IMR-90 (cell line): ENCODE data around the gene PCDH12. TPM values are rescaled to one million over a fixed set of nuclear protein-coding genes. Genes with fewer than 3 reads are reported as not detected.

Source experiments
- ATAC-seq: fragments of 200-7000 bp; cut with Tn5 transposase; 2 replicates; pipeline ENCODE4 v1.9.1; 2020; ENCODE audit warnings: low read depth, mild to moderate bottlenecking, moderate library complexity
- BruUV-seq: library from RNA; stranded (reverse); fragments of 400-500 nt; replicated peaks from 2 replicates; lab custom pipeline; 2021; lab: Mats Ljungman, UMichigan
- CTCF ChIA-PET: fragments of 300-600 bp; formaldehyde crosslinking; extraction: SDS; loops from one replicate; lab custom pipeline; 2021; ENCODE audit warnings: antibody characterized with exemption; lab: Yijun Ruan, JAX
- POLR2A ChIA-PET: fragments of 300-600 bp; sonication (Branson Sonifier 250); formaldehyde crosslinking; loops from one replicate; lab custom pipeline; 2022; ENCODE audit warnings: antibody characterized with exemption; ENCODE audit not compliant: unreplicated experiment; lab: Charles Lee
- DNase-seq: peaks from one replicate; pipeline ENCODE4 v3.0.0; 2013
- H2AFZ ChIP-seq: replicated peaks from 2 replicates; pipeline ENCODE3; 2013; ENCODE audit warnings: low read length, mild to moderate bottlenecking; ENCODE audit not compliant: poor library complexity
- H2AK5ac ChIP-seq: 2 replicates; pipeline ENCODE4 v1.6.1; 2013; ENCODE audit warnings: low read depth, low read length, inconsistent platforms
- H2AK9ac ChIP-seq: replicated peaks from 2 replicates; pipeline ENCODE3; 2013; ENCODE audit warnings: mild to moderate bottlenecking, low read depth, low read length, moderate library complexity; ENCODE audit not compliant: poor library complexity
- H2BK120ac ChIP-seq: 2 replicates; pipeline ENCODE4 v1.6.1; 2013; ENCODE audit warnings: low read depth, low read length, inconsistent platforms
- H2BK15ac ChIP-seq: 3 replicates; pipeline ENCODE4 v1.6.1; 2013; ENCODE audit warnings: low read depth, low read length, inconsistent platforms
- H2BK20ac ChIP-seq: 2 replicates; pipeline ENCODE4 v1.6.1; 2013; ENCODE audit warnings: low read depth, mild to moderate bottlenecking, inconsistent platforms, low read length, moderate library complexity
- H2BK5ac ChIP-seq: 2 replicates; pipeline ENCODE4 v1.6.1; 2013; ENCODE audit warnings: mild to moderate bottlenecking, low read depth, low read length, inconsistent platforms; ENCODE audit not compliant: poor library complexity, severe bottlenecking
- H3K14ac ChIP-seq: replicated peaks from 2 replicates; pipeline ENCODE4 v1.6.1; 2013; ENCODE audit warnings: low read depth, low read length, inconsistent platforms
- H3K18ac ChIP-seq: 2 replicates; pipeline ENCODE4 v1.6.1; 2013; ENCODE audit warnings: low read depth, low read length, control low read depth
- H3K23ac ChIP-seq: 2 replicates; pipeline ENCODE4 v1.6.1; 2013; ENCODE audit warnings: low read depth, low read length, inconsistent platforms
- H3K27ac ChIP-seq: 2 replicates; pipeline ENCODE4 v1.5.1; 2013; ENCODE audit warnings: mild to moderate bottlenecking, control low read depth, low read length; ENCODE audit not compliant: insufficient read depth
- H3K27me3 ChIP-seq: 2 replicates; pipeline ENCODE4 v1.6.1; 2013; ENCODE audit warnings: low read length; ENCODE audit not compliant: control insufficient read depth, insufficient read depth
- H3K36me3 ChIP-seq: 2 replicates; pipeline ENCODE4 v1.6.1; 2013; ENCODE audit warnings: low read length, mixed read lengths; ENCODE audit not compliant: control insufficient read depth, insufficient read depth
- H3K4ac ChIP-seq: 2 replicates; pipeline ENCODE4 v1.6.1; 2013; ENCODE audit warnings: low read depth, low read length, inconsistent platforms
- H3K4me1 ChIP-seq: 2 replicates; pipeline ENCODE4 v1.6.1; 2013; ENCODE audit warnings: low read length, mixed read lengths; ENCODE audit not compliant: control insufficient read depth, insufficient read depth
- H3K4me2 ChIP-seq: 2 replicates; pipeline ENCODE4 v1.6.1; 2013; ENCODE audit warnings: low read depth, mild to moderate bottlenecking, control low read depth, low read length, moderate library complexity
- H3K4me3 ChIP-seq: 2 replicates; pipeline ENCODE4 v1.5.1; 2013; ENCODE audit warnings: low read depth, mild to moderate bottlenecking, control low read depth, low read length, moderate library complexity; ENCODE audit not compliant: insufficient read depth
- H3K56ac ChIP-seq: 2 replicates; pipeline ENCODE4 v1.6.1; 2013; ENCODE audit warnings: low read length, inconsistent platforms; ENCODE audit not compliant: insufficient read depth; ENCODE audit errors: extremely low read depth
- H3K79me1 ChIP-seq, 2 experiments: 2 replicates each; pipeline ENCODE4 v1.6.1; 2013; ENCODE audit warnings: low read length in 2 of 2, inconsistent platforms in 1 of 2, low read depth in 1 of 2
- H3K9ac ChIP-seq: 2 replicates; pipeline ENCODE4 v1.6.1; 2013; ENCODE audit warnings: low read depth, low read length, control low read depth
- H3K9me1 ChIP-seq: 2 replicates; pipeline ENCODE4 v1.6.1; 2013; ENCODE audit warnings: low read length, inconsistent platforms; ENCODE audit not compliant: insufficient read depth
- H3K9me3 ChIP-seq: 2 replicates; pipeline ENCODE4 v1.6.1; 2013; ENCODE audit warnings: low read length; ENCODE audit not compliant: control insufficient read depth, insufficient read depth
- H4K20me1 ChIP-seq: 2 replicates; pipeline ENCODE4 v1.6.1; 2013; ENCODE audit warnings: low read length, inconsistent platforms; ENCODE audit not compliant: insufficient read depth
- H4K5ac ChIP-seq: 2 replicates; pipeline ENCODE4 v1.6.1; 2013; ENCODE audit warnings: mild to moderate bottlenecking, low read depth, low read length, control low read depth
- H4K8ac ChIP-seq, 2 experiments: 2 replicates each; pipeline ENCODE4 v1.6.1; 2013; ENCODE audit warnings: low read depth in 2 of 2, low read length in 2 of 2, control low read depth in 1 of 2, inconsistent platforms in 1 of 2
- H4K91ac ChIP-seq: 2 replicates; pipeline ENCODE4 v1.6.1; 2013; ENCODE audit warnings: low read depth, low read length, inconsistent platforms; ENCODE audit not compliant: insufficient read depth
- BHLHE40 ChIP-seq: fragments of 150-350 bp; IDR thresholded peaks from 2 replicates; pipeline ENCODE4 v1.6.1; 2016; ENCODE audit warnings: mild to moderate bottlenecking, low read depth, low read length
- MAFK ChIP-seq: IDR thresholded peaks from 2 replicates; pipeline ENCODE4 v1.6.1; 2012; ENCODE audit warnings: low read depth, low read length, improper control_type of control experiment
- SMC3 ChIP-seq: fragments of 150-350 bp; IDR thresholded peaks from 2 replicates; pipeline ENCODE4 v1.6.1; 2016; ENCODE audit warnings: low read depth, mild to moderate bottlenecking, antibody characterized with exemption, low read length, moderate library complexity
- WGBS, 2 experiments: methylation state at CpG; one replicate each; pipeline versions ENCODE4 v1.1.5 to v1.1.7; 2013; ENCODE audit warnings: missing lambda C conversion rate in 2 of 2; ENCODE audit not compliant: insufficient read length in 1 of 2; ENCODE audit errors: extremely low coverage in 2 of 2; 5-methylcytosine and 5-hydroxymethylcytosine counted together
- dilution Hi-C: fragments of 300-500 bp; cut with HindIII; formaldehyde crosslinking; loops from one replicate; pipeline ENCODE4 v1.14.3; 2018; ENCODE audit warnings: low sequenced_read_pairs; ENCODE audit not compliant: unreplicated experiment
- in situ Hi-C: fragments of 300-500 bp; cut with MboI; formaldehyde crosslinking; loops from 3 replicates; pipeline ENCODE4 v1.14.3; 2019; ENCODE audit warnings: low sequenced_read_pairs, inconsistent platforms, mixed read lengths
- intact Hi-C: fragments of 100-400 bp; cut with micrococcal nuclease; formaldehyde crosslinking; loops from 2 replicates; pipeline ENCODE4 v1.10.0; 2022
- polyA plus RNA-seq, 3 experiments: library from polyadenylated mRNA; depleted of rRNA; stranded (reverse); fragments of >200 nt; gene quantifications; 2 replicates each; pipeline ENCODE4 v1.2.3, GENCODE V29; 2012; ENCODE audit warnings: low replicate concordance in 1 of 3
- total RNA-seq: library from RNA; depleted of rRNA; stranded (reverse); fragments of >200 nt; gene quantifications from 2 replicates; pipeline ENCODE4 v1.2.3, GENCODE V29; 2012

PCDH12 gene
- total and polyA plus RNA-seq, 2 of the 4 experiments (the other 2 are of a cell fraction): 0.02 to 0.18 TPM

DNA sequence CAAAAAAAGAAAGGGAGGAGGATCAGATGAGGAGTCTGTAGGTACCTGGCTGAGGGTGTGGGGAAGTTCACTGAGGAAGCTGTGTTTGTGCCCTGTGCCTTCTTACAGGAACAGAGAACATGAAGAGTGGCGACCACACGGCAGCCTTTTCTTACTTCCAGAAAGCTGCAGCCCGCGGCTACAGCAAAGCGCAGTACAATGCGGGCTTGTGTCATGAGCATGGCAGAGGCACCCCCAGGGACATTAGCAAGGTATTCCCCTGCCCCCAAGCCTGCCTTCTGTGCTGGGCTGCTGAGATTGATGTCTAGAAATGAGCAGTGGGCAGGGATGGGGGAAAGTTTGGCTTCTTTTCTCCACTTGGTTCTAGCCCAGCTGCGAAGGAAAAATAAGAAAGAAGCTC is 24.9 kb downstream of the PCDH12 start:
- H2BK120ac ChIP-seq: no peak overlapping the region
- H2BK20ac ChIP-seq: no peak overlapping the region
- in situ Hi-C loops: no loop called here
- no peak overlapping the region for H3K9ac ChIP-seq
- no peak overlapping the region for H3K27ac ChIP-seq
- H3K79me1 ChIP-seq: peaks cover 2 to 4% of the 10 kb centered on the region in 2 experiments; a peak in 1 of 4 replicates
- no peak overlapping the region for H4K91ac ChIP-seq
- H3K56ac ChIP-seq: no peak overlapping the region
- BruUV-seq: no TSS peak
- CTCF ChIA-PET: no interaction called here
- ATAC-seq (no peak), DNase-seq (no peak)
- H3K18ac ChIP-seq: no peak overlapping the region
- no peaks in the 10 kb centered on the region; the same call in 1 of the 2 replicates for H4K20me1 ChIP-seq
- dilution Hi-C loops: no loop called here
- peaks cover 60% of the 10 kb centered on the region for H3K36me3 ChIP-seq
- H3K14ac ChIP-seq: no peak overlapping the region
- no peak overlapping the region for H3K4me2 ChIP-seq
- WGBS, 2 experiments: 100% methylated on average over 2 of the region's 7 CpGs; no CpG with 5 or more reads in 1 of the 2 experiments
- POLR2A ChIA-PET: no interaction called here
- no peaks in the 10 kb centered on the region for H3K4me1 ChIP-seq
- H2AK9ac ChIP-seq: no peak overlapping the region
- H2BK5ac ChIP-seq: no peak overlapping the region
- H3K9me1 ChIP-seq: no peaks in the 10 kb centered on the region
- H3K23ac ChIP-seq: no peak overlapping the region
- no peak overlapping the region for H3K4me3 ChIP-seq
- no peaks in the 10 kb centered on the region for H3K9me3 ChIP-seq
- H2AFZ ChIP-seq: no peak overlapping the region
- no peak for TF ChIP-seq MAFK
- TF ChIP-seq BHLHE40: no peak
- no peak for TF ChIP-seq SMC3
- H3K27me3 ChIP-seq: no peaks in the 10 kb centered on the region
- no peak overlapping the region for H3K4ac ChIP-seq
- no peak overlapping the region for H2BK15ac ChIP-seq
- intact Hi-C loops: no loop called here
- no peak overlapping the region for H4K8ac ChIP-seq
- H4K5ac ChIP-seq: no peak overlapping the region
- H2AK5ac ChIP-seq: no peak overlapping the region
